ENCODE results near the gene FBP1. TPM values are rescaled to one million over a fixed set of nuclear protein-coding genes. Genes with fewer than 3 reads are reported as not detected.

The FBP1 gene
- total and polyA plus RNA-seq, 7 donors = 0.24 to 1.4 (median 0.83) TPM

DNA sequence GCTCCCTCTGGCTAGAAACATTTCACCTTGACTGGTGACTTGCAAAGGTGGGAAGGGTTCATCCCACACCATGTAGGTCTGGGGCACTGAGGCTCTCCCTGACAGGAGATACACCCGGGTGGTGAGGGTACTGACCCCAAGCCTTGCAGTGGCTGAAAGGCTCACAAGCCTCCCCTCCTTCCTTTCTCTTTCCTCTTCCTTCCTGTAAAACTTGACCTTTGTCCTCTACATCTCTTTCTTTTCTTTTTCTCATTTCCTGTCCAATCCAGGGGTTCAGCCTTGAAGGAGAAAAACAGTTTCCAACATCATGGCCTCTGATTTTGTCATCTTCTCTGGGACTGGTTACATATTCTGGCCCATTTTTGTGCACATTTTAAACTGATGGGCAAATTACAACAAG is 62.3 kb downstream of the FBP1 start:
- TF ChIP-seq CTCF (IDR thresholded peaks at IDR 0.05) = no peak
- 15 to 43% (median 38%) methylated on average over 1 of the region's 1 CpG for WGBS, 3 donors
- H3K27me3 ChIP-seq (ENCODE audit: insufficient read depth in 3 of 3, low read length in 2 of 3) = no peaks in the 10 kb centered on the region
- DNase-seq (no peak), ATAC-seq (no peak)
- H3K9me3 ChIP-seq = no peaks in the 10 kb centered on the region
- no peaks in the 10 kb centered on the region for H3K36me3 ChIP-seq (ENCODE audit: insufficient read depth in 1 of 2, low read depth in 1 of 2)
- no peak overlapping the region for H3K27ac ChIP-seq
- H3K4me3 ChIP-seq = no peak overlapping the region
- intact Hi-C loops (cut with DNase I) = no loop called here
- no peaks in the 10 kb centered on the region for H3K4me1 ChIP-seq

GRCh38 chr9:94576131-94576530 is 63.2 kb downstream of the FBP1 start:
- intact Hi-C loops (cut with DNase I) = no loop called here
- Histone ChIP-seq H3K27ac (no peak overlapping the region), H3K9me3 (no peaks in the 10 kb centered on the region), H3K4me3 (no peak overlapping the region), H3K36me3 (ENCODE audit: insufficient read depth in 1 of 2, low read depth in 1 of 2) (peaks cover 0 to 4% of the 10 kb centered on the region in 2 donors), H3K27me3 (ENCODE audit: insufficient read depth in 3 of 3, low read length in 2 of 3) (no peaks in the 10 kb centered on the region), H3K4me1 (no peaks in the 10 kb centered on the region)
- WGBS, 3 donors = 64 to 81% (median 79%) methylated on average over 2 of the region's 2 CpGs
- TF ChIP-seq CTCF (IDR thresholded peaks at IDR 0.05) = no peak
- no peak for ATAC-seq
- DNase-seq = no peak

DNA sequence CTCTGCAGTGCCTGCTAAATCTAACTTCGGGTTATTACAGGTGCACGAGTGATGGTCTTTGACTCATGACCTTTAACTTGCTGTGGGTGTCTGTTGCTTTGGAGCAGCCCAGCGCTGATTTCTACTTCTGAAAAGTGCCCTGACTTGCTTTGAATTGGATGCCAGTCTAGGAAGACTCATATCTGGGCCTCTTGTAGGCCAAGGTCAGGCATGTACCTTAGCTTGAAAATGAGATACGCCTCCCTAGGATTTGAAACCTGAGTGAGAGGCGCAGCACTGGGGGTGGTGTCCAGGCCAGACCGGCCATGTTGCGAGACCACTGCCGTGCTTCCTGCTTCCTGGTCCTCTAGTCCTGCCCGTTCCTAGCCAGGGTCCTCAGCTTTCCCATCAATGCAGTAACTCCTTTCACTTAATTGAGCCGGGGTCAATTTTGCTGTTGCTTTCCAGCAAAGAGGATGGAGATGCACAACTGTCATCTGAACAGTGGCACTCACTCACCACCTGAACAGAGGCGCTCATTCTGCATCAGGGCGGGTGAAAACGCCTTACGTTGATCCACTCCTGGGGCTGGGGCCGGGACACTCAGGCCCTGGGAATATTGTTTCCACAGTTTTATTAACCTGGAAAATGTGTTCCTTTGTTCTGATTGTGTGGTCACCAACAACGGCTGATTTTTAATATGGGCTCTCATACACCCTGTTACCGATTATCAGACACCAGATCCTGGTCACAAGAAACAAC is 70.2 kb downstream of the FBP1 start:
- H3K9me3 ChIP-seq = no peaks in the 10 kb centered on the region
- WGBS, 3 donors = 81 to 91% (median 86%) methylated on average over 17 of the region's 17 CpGs
- H3K4me1 ChIP-seq = peaks cover 4% of the 10 kb centered on the region
- DNase-seq = no peak
- H3K27ac ChIP-seq = peak overlapping the region; percentile 63
- intact Hi-C loops (cut with DNase I) = no loop called here
- TF ChIP-seq CTCF (IDR thresholded peaks at IDR 0.05) = no peak
- H3K36me3 ChIP-seq (ENCODE audit: insufficient read depth in 1 of 2, low read depth in 1 of 2) = peaks cover 3 to 27% of the 10 kb centered on the region in 2 donors
- ATAC-seq = peak in 2 of 4 donors; percentile 11 to 21
- H3K4me3 ChIP-seq = no peak overlapping the region
- H3K27me3 ChIP-seq (ENCODE audit: insufficient read depth in 3 of 3, low read length in 2 of 3) = no peaks in the 10 kb centered on the region

DNA sequence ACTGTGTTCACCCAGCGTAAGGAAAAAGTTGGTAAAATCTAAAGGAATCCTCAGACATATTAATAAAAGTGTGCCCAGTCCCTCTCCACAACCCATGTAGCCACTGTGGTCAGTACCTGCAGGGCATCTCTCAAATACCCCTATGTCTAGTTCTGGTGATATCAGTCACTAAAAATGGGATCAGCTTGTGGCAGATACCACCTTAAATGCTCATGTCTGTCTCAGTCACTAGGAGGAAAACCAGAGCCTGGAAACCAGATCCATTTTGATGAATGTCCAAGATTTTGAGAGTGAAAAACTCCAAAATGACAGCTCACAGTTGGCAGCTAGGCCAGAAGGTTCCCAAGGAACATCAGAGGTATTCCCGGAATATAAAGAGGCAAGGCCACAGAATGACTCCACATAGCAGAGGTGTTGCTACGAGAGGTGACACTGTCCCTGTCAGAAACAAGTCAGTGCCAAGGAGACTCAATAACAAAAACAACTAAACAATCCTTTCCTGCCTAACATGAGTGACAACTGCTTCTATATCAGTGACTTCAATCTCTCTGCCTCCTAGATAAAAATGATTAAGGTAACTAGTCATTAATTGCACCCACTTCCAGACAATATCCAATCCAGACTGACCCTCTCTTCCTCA is 70.9 kb downstream of the FBP1 start:
- no peak for DNase-seq
- 52 to 64% (median 56%) methylated on average over 3 of the region's 3 CpGs for WGBS, 3 donors
- H3K36me3 ChIP-seq (ENCODE audit: insufficient read depth in 1 of 2, low read depth in 1 of 2) = peaks cover 3 to 30% of the 10 kb centered on the region in 2 donors
- no peaks in the 10 kb centered on the region for H3K9me3 ChIP-seq
- H3K27ac ChIP-seq = peak overlapping the region; percentile 63
- TF ChIP-seq CTCF (IDR thresholded peaks at IDR 0.05) = no peak
- no peak overlapping the region for H3K4me3 ChIP-seq
- peaks cover 4% of the 10 kb centered on the region for H3K4me1 ChIP-seq
- intact Hi-C loops (cut with DNase I) = no loop called here
- ATAC-seq = peak in 3 of 4 donors; percentile 64 to 88 (median 68)
- H3K27me3 ChIP-seq (ENCODE audit: insufficient read depth in 3 of 3, low read length in 2 of 3) = no peaks in the 10 kb centered on the region

Measured in psoas muscle (tissue), 8 donors.